Breast epithelium (tissue), 4 donors: Measurements from ENCODE around the gene WFDC12. TPM values are rescaled to one million over a fixed set of nuclear protein-coding genes. Genes with fewer than 3 reads are reported as not detected.
"Not testable (repeated sequence)": the region's sequence is repeated elsewhere in the genome, so short reads cannot be mapped to it uniquely, and the experiment has no call there.

ENCODE experiments used
- DNase-seq, 2 donors: peaks; one replicate each; pipeline ENCODE4 v3.0.0-alpha.2; 2019; ENCODE audit warnings: low spot score in 2 of 2
- H3K27ac ChIP-seq, 2 donors: fragments of 200-600 bp; sonication (generic) in 1 of 2; one replicate each; pipeline ENCODE4 v1.5.1; 2016 to 2019; ENCODE audit warnings: mild to moderate bottlenecking in 1 of 2
- H3K27me3 ChIP-seq, 2 donors: fragments of 200-600 bp; sonication (generic) in 1 of 2; one replicate each; pipeline versions ENCODE4 v1.5.1 to v1.6.0; 2017 to 2019; ENCODE audit warnings: control low read depth in 1 of 2, mild to moderate bottlenecking in 1 of 2
- H3K36me3 ChIP-seq: fragments of 200-600 bp; one replicate; pipeline ENCODE4 v1.5.1; 2019
- H3K4me1 ChIP-seq, 2 donors: fragments of 200-600 bp; sonication (generic); one replicate each; pipeline ENCODE4 v1.5.1; 2016 to 2019; ENCODE audit warnings: control low read depth in 1 of 2
- H3K4me3 ChIP-seq, 3 donors: fragments of 200-600 bp; sonication (generic); 1 replicate in 2 of 3; 2 replicates in 1 of 3; pipeline ENCODE4 v1.5.1; 2016 to 2019; ENCODE audit warnings: mild to moderate bottlenecking in 3 of 3, moderate library complexity in 2 of 3
- H3K9me3 ChIP-seq, 2 donors: fragments of 200-600 bp; sonication (generic) in 1 of 2; one replicate each; pipeline ENCODE4 v1.5.1; 2016 to 2019; ENCODE audit warnings: control low read depth in 1 of 2
- POLR2A ChIP-seq: fragments of 450-650 bp; IDR thresholded peaks from one replicate; pipeline ENCODE4 v1.6.1; 2016; ENCODE audit warnings: antibody characterized with exemption, mild to moderate bottlenecking, moderate library complexity
- POLR2AphosphoS5 ChIP-seq, 3 donors: sonication (generic); formaldehyde crosslinking; IDR thresholded peaks; one replicate each; pipeline ENCODE4 v1.6.1; 2017; ENCODE audit warnings: antibody characterized with exemption in 3 of 3
- intact Hi-C: fragments of 100-400 bp; cut with DNase I; formaldehyde crosslinking; loops from one replicate; pipeline ENCODE4 v1.15.1; 2023; ENCODE audit warnings: low total_unique reads
- total RNA-seq, 3 donors: library from RNA; depleted of rRNA; stranded (reverse); fragments of >200 nt; gene quantifications; one replicate each; pipeline ENCODE4 v1.1.0, GENCODE V29; 2016
- TF ChIP-seq, protein P1 (sequence below), 3 donors: fragments of 450-650 bp; IDR thresholded peaks; one replicate each; pipeline ENCODE4 v1.5.1; 2016 to 2017; ENCODE audit warnings: antibody characterized with exemption in 3 of 3, mild to moderate bottlenecking in 3 of 3, moderate library complexity in 3 of 3

The WFDC12 gene
- total RNA-seq, 3 donors from 2014 or later = not detected

DNA sequence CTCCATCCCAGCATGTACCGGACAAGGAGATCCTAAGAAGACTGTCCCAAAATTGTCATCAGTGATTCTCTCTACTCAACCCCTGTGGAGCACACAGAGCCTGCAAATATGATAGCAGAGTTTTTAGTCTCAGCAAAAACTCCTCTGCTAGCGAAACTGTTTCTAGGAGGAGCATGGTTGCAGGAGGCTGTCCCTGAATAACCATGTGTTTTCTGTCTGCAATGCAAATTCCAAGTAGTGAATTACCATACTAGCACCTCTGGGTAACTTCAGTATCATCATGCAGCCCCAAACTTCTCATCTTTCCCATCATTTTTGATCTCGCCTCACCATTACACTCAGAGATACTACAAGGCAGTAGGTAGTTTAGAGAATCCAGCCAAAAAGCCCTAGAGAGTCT, 24.8 kb upstream of the WFDC12 start:
- Histone ChIP-seq H3K4me1 (no peaks in the 10 kb centered on the region), H3K27ac (no peak overlapping the region), H3K4me3 (no peak overlapping the region), H3K27me3 (no peaks in the 10 kb centered on the region), H3K9me3 (no peaks in the 10 kb centered on the region), H3K36me3 (no peaks in the 10 kb centered on the region)
- DNase-seq = no peak
- intact Hi-C loops = no loop called here
- TF ChIP-seq POLR2AphosphoS5 (IDR thresholded peaks at IDR 0.05) (no peak), POLR2A (no peak)
- TF ChIP-seq, protein P1, sequence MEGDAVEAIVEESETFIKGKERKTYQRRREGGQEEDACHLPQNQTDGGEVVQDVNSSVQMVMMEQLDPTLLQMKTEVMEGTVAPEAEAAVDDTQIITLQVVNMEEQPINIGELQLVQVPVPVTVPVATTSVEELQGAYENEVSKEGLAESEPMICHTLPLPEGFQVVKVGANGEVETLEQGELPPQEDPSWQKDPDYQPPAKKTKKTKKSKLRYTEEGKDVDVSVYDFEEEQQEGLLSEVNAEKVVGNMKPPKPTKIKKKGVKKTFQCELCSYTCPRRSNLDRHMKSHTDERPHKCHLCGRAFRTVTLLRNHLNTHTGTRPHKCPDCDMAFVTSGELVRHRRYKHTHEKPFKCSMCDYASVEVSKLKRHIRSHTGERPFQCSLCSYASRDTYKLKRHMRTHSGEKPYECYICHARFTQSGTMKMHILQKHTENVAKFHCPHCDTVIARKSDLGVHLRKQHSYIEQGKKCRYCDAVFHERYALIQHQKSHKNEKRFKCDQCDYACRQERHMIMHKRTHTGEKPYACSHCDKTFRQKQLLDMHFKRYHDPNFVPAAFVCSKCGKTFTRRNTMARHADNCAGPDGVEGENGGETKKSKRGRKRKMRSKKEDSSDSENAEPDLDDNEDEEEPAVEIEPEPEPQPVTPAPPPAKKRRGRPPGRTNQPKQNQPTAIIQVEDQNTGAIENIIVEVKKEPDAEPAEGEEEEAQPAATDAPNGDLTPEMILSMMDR (IDR thresholded peaks at IDR 0.05) = no peak

DNA sequence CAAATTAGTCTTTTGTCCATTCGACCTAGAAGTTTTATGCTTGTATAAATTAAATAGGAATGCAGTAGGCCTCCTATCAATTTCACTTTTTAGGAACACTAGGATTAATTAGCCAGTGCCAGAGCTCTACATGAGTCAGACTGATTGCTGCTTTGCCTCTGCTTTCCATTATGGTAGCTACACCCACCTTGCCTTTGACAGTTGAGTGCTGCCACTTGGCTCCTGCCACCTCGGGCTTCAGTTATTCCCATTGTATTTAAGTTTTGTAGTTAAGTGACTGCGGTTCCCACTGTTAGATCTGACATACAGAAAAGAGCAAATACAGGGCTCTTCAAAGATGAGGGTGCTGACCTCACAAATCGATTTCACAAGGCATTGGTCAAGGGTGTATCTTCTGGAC, 16.6 kb upstream of the WFDC12 start:
- H3K4me3 ChIP-seq = no peak overlapping the region
- no peak for DNase-seq
- no peaks in the 10 kb centered on the region for H3K36me3 ChIP-seq
- H3K4me1 ChIP-seq = no peaks in the 10 kb centered on the region
- no peaks in the 10 kb centered on the region for H3K27me3 ChIP-seq
- intact Hi-C loops = no loop called here
- H3K27ac ChIP-seq = no peak overlapping the region
- no peak for TF ChIP-seq POLR2AphosphoS5 (IDR thresholded peaks at IDR 0.05)
- TF ChIP-seq, protein P1 (IDR thresholded peaks at IDR 0.05) = no peak
- no peak for TF ChIP-seq POLR2A
- no peaks in the 10 kb centered on the region for H3K9me3 ChIP-seq

- H3K4me3 ChIP-seq, H3K4me1 ChIP-seq, H3K27me3 ChIP-seq, H3K27ac ChIP-seq, intact Hi-C loops, DNase-seq, H3K36me3 ChIP-seq, H3K9me3 ChIP-seq: not testable (repeated sequence)
Observed at GRCh38 chr20:45139733-45140375, 15.6 kb upstream of the WFDC12 start.

- TF ChIP-seq POLR2A = no peak
- TF ChIP-seq, protein P1 (IDR thresholded peaks at IDR 0.05) = peak; percentile 17 to 67 (median 42)
- intact Hi-C loops = no loop called here
- peak in 1 of 2 donors; percentile 67 for DNase-seq
Observed at GRCh38 chr20:45138561-45139300, 14.5 kb upstream of the WFDC12 start.

DNA sequence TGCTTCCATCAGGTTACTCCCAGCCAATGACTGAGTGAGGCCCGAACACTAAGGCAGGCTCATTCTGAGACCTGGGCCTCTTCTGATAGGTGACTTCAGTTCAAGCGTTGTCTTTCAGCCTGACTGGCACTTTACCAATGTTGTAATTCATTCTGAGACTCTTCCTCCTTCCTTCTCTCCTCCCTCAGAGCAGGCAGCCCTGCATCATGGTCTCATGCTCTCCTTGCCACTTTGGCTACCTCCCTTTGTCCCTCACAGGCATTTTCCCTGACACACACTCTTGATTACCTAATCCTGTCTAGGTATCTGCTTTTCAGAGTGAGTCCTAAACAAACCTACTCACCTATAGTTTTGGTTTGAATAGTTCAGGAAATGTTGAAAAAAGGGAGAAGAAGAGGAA, 12.6 kb upstream of the WFDC12 start:
- DNase-seq = no peak
- Histone ChIP-seq H3K4me3 (no peak overlapping the region), H3K27ac (no peak overlapping the region), H3K4me1 (no peaks in the 10 kb centered on the region), H3K27me3 (no peaks in the 10 kb centered on the region), H3K9me3 (no peaks in the 10 kb centered on the region), H3K36me3 (no peaks in the 10 kb centered on the region)
- intact Hi-C loops = no loop called here
- TF ChIP-seq, protein P1 (IDR thresholded peaks at IDR 0.05) = no peak
- TF ChIP-seq POLR2AphosphoS5 (IDR thresholded peaks at IDR 0.05) = no peak
- TF ChIP-seq POLR2A = no peak

More at GRCh38 chr20:45138561-45139300, 14.5 kb upstream of the WFDC12 start:
- Histone ChIP-seq H3K36me3 (no peaks in the 10 kb centered on the region), H3K4me3 (no peak overlapping the region), H3K9me3 (no peaks in the 10 kb centered on the region), H3K4me1 (no peaks in the 10 kb centered on the region), H3K27me3 (no peaks in the 10 kb centered on the region), H3K27ac (no peak overlapping the region)
